ENCODE data around the gene AHNAK2.
A peak's percentile ranks its signal among the peaks of the same experiment; 100 is the strongest.

AHNAK2 gene

DNA sequence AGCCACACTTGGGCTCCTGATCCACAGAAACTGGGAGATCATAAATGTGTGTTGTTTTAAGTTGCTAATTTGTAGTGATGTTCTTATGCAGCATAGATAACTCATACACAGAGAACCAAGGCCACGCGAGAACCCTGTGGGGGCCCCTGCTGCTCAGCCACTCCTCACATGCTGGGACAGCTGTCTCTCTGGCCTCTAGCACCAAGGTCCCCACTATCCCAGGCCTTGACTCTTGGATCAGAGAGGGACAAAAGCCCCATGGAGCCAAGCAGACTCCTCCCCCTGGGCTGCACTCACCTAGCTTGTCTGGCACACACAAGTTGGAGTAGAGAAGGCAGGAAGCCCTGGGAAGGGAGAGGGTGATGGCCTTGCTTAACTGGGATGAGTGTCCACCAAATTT is 42.2 kb downstream of the AHNAK2 start:
- no peak for DNase-seq

- no peak for DNase-seq
Observed at GRCh38 chr14:104935026-104935650, 43.0 kb downstream of the AHNAK2 start.

- DNase-seq: no peak
Observed at GRCh38 chr14:104933746-104934733, 44.1 kb downstream of the AHNAK2 start.

- peak; percentile 64 for DNase-seq
Observed at GRCh38 chr14:104932676-104933631, 45.2 kb downstream of the AHNAK2 start.

DNA sequence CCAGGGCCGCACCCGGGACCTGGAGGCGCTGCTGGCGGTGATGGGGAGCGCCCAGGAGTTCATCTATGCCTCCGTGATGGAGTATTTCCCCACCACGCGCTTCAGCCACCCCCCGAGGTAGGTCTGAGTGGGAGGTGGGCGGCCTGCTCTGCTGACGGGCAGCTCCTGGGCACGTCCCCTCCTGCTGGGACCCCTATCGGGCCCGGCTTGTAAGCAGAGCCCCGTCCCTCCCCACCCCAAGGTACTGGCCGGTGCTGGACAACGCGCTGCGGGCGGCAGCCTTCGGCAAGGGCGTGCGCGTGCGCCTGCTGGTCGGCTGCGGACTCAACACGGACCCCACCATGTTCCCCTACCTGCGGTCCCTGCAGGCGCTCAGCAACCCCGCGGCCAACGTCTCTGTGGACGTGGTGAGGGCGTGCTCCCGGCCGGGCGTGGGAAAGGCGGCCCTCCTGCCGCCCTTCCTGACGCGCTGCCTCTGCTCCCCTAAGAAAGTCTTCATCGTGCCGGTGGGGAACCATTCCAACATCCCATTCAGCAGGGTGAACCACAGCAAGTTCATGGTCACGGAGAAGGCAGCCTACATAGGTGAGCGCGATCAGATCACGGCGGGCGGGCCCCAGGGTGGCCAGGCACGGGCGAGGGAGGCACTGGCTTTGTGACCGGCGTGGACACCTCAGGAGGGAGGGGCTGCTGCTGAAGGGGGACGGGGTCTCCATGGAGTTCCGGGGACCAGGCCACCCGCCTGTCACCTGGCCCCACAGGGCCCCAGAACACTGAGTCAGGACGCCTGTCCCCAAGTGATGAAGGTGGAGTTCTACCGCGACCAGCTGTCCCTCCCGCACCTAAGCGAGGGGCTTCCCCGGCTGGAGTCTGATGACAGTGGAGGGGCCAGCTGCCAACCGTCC is 46.2 kb downstream of the AHNAK2 start:
- DNase-seq: no peak

- DNase-seq: no peak
Observed at GRCh38 chr14:104931304-104931770, 46.8 kb downstream of the AHNAK2 start.

DNA sequence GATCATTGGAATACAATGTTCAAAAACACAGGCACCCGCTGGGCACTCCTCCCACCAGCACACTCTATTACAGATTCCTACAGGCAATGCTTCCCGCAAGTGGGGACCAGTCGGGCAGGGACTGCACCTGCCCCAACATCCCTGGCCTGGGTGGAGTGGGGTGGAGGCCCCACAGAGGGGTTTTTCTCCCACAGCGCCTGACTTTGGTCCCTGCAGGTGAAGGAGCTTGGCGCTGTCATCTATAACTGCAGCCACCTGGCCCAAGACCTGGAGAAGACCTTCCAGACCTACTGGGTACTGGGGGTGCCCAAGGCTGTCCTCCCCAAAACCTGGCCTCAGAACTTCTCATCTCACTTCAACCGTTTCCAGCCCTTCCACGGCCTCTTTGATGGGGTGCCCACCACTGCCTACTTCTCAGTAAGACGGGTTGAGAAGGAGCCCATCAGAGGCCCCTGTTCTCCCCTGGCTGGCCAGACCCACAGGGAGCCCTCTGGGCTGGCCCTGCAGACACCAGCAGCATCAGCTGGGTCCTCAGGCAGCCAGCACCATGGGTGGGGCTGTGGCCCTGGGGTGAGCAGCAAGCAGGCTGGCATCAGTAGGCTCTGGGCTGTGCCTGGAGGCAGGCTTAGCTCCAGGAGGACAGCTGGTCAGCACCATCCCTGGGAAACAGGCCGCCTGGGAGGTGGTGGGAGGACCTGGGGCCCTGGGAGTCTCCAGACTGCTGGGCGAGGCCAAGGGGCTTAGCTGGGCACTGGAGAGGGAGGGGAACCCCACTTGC is 47.5 kb downstream of the AHNAK2 start:
- no peak for DNase-seq

- DNase-seq: no peak
Observed at GRCh38 chr14:104929268-104930230, 48.6 kb downstream of the AHNAK2 start.

GRCh38 chr14:104928391-104929133 is 49.6 kb downstream of the AHNAK2 start:
- DNase-seq: no peak

DNA sequence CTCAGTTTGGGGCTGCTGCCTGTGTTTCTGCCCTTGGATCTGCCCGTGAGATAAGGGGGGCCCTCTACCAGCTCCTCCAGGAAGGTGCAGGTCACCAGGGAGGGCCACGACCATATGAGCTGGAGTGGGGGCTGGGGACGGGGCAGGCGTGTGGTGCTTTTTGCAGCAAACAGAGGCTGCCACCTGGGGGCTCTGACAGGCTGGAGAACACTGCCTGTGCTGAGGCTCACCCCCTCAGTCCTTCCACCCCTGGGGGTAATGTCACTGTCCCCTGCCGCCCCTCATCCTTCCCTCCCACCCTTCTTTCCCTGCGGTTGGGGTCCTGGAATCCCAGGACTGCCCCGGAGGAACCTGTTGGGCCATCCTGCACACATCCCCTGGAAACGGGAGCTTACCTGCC is 50.3 kb downstream of the AHNAK2 start:
- DNase-seq: no peak

DNA sequence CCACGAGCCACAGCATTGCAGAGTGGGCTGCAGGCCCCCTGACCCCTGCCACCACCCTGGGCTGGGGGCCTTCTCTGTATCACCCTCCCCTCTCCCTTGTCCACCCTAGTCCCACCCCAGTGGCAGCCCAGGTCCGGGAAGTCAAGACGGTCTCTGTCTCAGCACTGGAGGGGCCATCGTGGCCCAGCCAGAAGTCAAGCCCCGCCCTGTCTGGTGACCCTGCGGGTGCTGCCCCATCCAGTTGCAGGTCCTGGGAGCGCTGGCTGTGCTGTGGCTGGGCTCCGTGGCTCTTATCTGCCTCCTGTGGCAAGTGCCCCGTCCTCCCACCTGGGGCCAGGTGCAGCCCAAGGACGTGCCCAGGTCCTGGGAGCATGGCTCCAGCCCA is 50.8 kb downstream of the AHNAK2 start:
- no peak for DNase-seq

- DNase-seq: no peak
Observed at GRCh38 chr14:104926619-104927431, 51.3 kb downstream of the AHNAK2 start.

GRCh38 chr14:104925855-104926609 is 52.1 kb downstream of the AHNAK2 start:
- DNase-seq: no peak

- no peak for DNase-seq
Observed at GRCh38 chr14:104925214-104925854, 52.8 kb downstream of the AHNAK2 start.

GRCh38 chr14:104924421-104925213 is 53.6 kb downstream of the AHNAK2 start, which contains the start of gene PLD4:
TSS of gene PLD4 (plus strand) at chr14:104924879. CDS start at chr14:104927141, 2,262 bp downstream.
- no peak for DNase-seq
